ENCODE data around the gene NRAP.

The NRAP gene

DNA sequence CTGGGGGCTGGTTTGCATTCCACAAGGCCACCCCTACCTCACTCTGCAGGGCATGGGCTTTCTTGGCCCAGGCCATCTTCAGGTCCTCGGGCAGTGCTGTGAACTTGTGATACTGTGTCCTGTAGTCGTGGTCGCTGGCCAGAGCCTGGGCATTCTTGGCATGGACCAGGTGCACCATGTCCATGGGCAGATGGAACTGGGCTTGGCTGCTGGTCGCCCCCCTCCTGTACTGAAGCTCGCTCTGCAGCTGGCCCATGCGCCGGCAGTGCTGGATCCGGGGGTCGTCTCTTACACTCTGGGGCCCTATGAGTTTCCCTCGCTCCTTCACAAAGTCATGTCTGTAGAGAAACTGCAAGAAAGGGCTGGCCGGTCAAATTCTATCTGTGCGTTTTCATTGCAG, 59.3 kb downstream of the NRAP start:
- DNase-seq (ENCODE audit: low read depth) = no peak
- H3K4me3 ChIP-seq (ENCODE audit: control insufficient read depth, low read depth, low read length) = no peak overlapping the region
- TF ChIP-seq, protein P1, sequence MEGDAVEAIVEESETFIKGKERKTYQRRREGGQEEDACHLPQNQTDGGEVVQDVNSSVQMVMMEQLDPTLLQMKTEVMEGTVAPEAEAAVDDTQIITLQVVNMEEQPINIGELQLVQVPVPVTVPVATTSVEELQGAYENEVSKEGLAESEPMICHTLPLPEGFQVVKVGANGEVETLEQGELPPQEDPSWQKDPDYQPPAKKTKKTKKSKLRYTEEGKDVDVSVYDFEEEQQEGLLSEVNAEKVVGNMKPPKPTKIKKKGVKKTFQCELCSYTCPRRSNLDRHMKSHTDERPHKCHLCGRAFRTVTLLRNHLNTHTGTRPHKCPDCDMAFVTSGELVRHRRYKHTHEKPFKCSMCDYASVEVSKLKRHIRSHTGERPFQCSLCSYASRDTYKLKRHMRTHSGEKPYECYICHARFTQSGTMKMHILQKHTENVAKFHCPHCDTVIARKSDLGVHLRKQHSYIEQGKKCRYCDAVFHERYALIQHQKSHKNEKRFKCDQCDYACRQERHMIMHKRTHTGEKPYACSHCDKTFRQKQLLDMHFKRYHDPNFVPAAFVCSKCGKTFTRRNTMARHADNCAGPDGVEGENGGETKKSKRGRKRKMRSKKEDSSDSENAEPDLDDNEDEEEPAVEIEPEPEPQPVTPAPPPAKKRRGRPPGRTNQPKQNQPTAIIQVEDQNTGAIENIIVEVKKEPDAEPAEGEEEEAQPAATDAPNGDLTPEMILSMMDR (conservative IDR thresholded peaks at IDR 0.05; ENCODE audit: control insufficient read depth, insufficient read depth, low read depth, low read length) = no peak

DNA sequence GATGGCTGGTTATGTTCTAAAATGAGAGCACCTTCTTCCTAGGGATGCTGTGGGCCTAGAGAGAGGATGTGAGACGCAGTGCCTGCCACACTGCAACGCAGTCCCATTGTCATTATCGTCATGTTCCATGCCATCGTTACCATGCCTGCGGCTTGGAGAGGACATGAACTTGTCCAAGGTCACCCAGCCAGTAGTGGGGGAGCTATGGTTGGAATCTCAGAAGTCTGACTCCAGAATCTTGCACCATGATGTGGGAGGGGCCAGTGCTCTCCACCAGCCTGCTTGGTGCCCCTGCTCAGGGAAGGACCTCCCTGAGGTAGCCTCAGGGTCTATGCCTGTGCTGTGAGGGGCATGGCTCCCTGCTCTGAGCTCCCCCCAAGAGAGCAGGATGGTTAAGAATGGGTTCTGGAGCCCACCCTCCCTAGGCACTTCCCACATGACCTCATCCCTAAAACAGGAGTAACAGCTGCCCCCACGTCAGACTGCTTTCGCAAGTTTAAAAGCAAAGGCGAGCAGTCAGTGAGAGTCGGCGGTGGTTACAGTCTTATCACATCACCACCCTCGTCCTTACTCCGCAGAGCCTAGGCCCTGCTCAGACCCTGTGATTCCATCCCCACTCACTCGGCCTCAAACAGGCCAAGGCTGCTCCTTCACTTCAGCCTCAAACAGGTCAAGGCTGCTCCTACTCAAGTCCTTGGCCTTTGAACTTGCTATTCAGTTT, 60.6 kb downstream of the NRAP start:
- TF ChIP-seq, protein P1 (conservative IDR thresholded peaks at IDR 0.05; ENCODE audit: control insufficient read depth, insufficient read depth, low read depth, low read length) = no peak
- DNase-seq (ENCODE audit: low read depth) = no peak

DNA sequence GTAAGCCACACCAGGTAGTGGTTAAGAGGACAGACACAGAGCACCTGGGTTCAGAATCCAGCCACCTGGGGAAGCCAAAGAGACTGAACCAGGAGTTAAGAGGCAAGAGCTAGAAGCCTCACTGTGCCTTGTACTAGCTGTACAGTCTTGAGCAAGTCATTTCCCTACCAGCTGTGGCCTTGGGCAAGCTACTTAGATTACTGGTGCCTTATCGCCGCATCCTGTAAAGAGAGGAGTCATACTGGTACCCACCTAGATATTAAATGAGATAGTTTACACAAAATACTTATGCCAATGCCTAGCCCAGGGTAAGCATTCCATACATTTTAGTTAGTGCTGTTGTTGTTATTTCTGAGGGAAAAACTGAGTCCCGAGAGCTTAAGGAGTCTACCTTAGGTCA, 63.3 kb downstream of the NRAP start:
- TF ChIP-seq, protein P1 (conservative IDR thresholded peaks at IDR 0.05; ENCODE audit: control insufficient read depth, insufficient read depth, low read depth, low read length) = no peak
- no peak overlapping the region for H3K4me3 ChIP-seq (ENCODE audit: control insufficient read depth, low read depth, low read length)
- DNase-seq (ENCODE audit: low read depth) = no peak

More for the DNA sequence above, 60.6 kb downstream of the NRAP start:
- no peak overlapping the region for H3K4me3 ChIP-seq (ENCODE audit: control insufficient read depth, low read depth, low read length)

DNA sequence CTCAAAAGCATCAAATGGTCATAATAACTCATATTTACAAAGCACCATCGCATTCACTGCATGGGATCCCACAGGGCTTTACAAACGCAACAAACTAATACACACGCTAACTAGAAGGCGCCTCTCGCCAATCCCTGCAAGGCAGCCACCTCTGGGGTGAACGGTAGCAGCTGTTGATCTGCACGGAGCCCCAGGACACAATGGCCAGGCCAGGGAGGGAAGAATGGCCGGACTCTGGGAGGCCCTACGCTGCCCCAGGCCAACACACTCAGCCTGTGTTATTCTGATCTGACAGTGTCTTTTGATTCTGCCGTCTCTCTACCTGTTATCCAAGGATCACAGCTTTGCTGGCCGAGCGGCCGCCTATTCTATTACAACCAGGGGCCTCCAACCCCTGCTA, 69.2 kb downstream of the NRAP start:
- DNase-seq (ENCODE audit: low read depth) = no peak
- TF ChIP-seq, protein P1 (conservative IDR thresholded peaks at IDR 0.05; ENCODE audit: control insufficient read depth, insufficient read depth, low read depth, low read length) = no peak
- no peak overlapping the region for H3K4me3 ChIP-seq (ENCODE audit: control insufficient read depth, low read depth, low read length)

DNA sequence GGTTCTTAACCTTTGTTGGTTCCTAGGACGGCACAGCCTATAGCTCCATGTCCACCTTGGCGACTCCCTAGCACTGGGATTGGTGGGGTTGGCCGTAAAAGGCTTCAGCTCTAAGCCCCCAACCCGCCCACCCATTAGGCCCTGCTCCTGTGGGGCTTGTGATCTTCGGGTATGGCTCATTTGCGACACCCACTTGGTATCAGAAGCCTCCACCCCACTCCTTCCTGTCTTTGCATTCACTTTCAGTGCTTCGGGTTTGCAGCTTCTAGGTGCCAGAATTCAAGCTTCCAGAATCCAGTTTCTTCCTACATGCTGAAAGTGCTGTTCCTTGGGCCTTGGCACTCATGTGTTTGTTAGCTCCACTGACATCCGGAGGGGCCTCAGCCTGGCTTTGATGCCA, 71.5 kb downstream of the NRAP start:
- TF ChIP-seq, protein P1 (conservative IDR thresholded peaks at IDR 0.05; ENCODE audit: control insufficient read depth, insufficient read depth, low read depth, low read length) = no peak
- DNase-seq (ENCODE audit: low read depth) = no peak
- H3K4me3 ChIP-seq (ENCODE audit: control insufficient read depth, low read depth, low read length) = no peak overlapping the region

DNA sequence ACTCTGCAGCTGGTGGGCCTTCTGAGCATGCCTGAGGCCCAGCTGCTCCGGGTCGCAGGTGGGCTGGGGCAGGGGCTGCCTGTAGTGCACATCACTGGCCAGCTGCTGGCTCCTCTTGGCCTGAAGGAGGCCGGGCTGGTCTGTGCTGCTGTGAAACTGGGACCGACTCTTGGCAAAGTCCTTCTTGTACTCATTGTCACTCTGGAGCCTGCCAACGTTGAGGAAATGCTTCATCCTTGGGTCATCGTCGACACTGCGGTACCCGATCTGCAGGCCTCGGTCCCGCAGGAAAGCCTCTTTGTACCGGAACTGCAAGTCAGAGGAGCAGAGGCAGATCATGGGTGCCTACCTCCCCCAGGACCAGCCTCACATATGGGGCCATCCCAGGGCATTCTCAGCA, 73.3 kb downstream of the NRAP start:
- DNase-seq (ENCODE audit: low read depth) = no peak
- TF ChIP-seq, protein P1 (conservative IDR thresholded peaks at IDR 0.05; ENCODE audit: control insufficient read depth, insufficient read depth, low read depth, low read length) = no peak
- H3K4me3 ChIP-seq (ENCODE audit: control insufficient read depth, low read depth, low read length) = no peak overlapping the region
